GM18498 (cell line): Measurements from ENCODE around the gene EBP.
"Not testable (repeated sequence)": the region's sequence is repeated elsewhere in the genome, so short reads cannot be mapped to it uniquely, and the experiment has no call there.

ENCODE experiments used
- ATAC-seq: cut with Tn5 transposase; IDR thresholded peaks from one replicate; pipeline ENCODE4 v1.9.1; 2021; ENCODE audit warnings: mild to moderate bottlenecking, moderate library complexity; ENCODE audit not compliant: unreplicated experiment

EBP gene

DNA sequence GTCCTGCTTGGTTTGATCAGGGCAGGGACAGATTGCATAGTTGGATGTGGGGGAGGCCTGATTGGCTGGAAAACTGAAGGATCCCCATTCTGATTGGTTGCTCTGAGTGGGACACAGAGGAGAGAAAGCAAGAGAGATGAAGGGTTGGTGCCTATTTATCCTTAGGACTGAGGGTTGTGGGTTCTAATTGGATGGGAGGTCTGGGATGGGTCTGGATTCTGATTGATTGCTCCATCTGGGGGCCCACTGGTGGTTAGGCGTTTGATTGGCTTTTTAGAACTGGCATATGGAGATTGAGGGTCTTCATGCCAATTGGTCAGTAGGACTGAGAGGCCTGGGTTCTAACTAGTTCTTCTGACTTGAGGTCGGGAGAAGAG is 644 bp upstream of the EBP start:
- no peak for ATAC-seq

DNA sequence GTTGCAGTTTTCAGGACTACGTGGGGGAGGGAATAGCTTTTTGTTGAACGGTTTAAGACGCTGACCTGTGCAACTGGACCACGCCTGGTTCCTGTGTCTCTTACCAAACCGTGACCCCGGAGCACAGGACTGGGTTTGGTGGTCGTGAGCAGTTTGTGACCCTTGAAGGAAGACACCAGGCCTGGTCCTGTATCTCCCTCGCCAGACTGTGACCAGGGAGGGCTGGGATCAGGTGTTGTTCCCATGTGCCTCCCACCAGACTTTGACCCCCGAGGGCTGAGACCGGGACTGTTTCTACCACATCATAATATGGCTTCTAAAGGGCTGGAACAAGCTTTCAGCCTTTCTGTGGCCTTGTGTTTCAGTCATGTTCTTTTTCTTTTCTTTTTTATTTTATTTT is 683 bp downstream of the EBP start:
- no peak for ATAC-seq

DNA sequence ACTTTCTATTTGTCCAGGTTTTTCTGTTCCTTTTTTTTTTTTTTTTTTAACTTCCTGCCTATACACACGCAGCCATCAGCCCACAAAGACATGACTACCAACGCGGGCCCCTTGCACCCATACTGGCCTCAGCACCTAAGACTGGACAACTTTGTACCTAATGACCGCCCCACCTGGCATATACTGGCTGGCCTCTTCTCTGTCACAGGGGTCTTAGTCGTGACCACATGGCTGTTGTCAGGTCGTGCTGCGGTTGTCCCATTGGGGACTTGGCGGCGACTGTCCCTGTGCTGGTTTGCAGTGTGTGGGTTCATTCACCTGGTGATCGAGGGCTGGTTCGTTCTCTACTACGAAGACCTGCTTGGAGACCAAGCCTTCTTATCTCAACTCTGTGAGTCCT is 2.1 kb downstream of the EBP start:
- no peak for ATAC-seq

DNA sequence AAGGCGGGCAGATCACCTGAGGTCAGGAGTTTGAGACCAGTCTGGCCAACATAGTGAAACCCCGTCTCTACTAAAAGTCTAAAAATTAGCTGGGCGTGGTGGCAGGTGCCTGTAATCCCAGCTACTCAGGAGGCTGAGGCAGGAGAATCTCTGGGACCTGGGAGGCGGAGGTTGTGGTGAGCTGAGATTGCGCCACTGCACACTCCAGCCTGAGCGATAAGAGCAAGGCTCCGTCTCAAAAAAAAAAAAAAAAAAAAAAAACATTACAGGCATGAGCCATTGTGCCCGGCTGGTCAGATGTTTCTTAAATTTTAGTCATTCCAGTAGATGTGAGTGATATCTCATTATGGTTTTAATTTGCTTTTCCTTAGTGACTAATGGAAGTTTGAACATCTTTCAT is 4.2 kb downstream of the EBP start:
- ATAC-seq: not testable (repeated sequence)

DNA sequence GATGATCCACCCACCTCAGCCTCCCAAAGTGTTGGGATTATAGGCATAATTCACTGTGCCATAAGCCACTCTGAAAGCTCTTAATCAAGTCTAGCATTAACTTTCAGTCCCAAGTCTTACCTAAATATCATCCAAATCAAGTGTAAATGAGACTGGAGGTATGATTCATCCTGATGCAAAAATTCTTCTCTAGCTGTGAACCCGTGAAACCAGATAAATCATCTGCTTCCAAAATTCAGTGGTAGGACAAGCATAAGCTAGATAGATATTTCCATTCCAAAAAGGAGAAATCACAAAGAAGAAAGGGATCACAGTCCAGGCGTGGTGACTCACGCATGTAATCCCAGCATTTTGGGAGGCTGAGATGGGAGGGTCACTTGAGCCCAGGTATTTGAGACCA is 9.1 kb downstream of the EBP start:
- ATAC-seq: no peak

DNA sequence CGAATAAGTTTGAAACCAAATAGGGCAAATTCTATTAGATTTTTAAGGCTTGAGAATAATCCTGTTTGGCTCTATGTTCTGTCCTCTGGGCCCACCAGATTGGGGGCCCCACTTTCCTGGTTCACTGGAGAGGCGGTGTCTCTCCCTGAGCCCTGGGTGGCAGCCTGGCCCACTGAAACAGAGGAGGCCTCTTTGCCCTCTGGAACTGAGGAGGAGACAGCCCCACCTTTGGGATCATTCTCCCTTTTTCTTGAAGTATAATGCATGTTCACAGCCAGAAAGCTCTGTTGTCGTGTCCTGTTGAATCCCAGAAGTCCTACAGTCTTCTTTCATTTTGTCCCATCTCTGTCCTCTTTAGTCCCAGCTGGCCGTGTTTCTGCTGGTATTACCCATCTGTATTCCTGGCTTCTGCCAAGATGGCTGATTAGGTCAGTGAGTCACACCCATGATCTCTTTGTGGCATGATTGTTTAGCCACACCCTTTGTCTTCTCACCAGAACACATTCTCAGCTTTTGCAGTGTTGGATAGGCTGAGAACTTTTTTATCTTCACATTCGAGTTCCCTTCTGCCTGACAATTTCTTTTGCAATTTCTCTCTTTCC is 9.9 kb downstream of the EBP start:
- ATAC-seq: no peak

DNA sequence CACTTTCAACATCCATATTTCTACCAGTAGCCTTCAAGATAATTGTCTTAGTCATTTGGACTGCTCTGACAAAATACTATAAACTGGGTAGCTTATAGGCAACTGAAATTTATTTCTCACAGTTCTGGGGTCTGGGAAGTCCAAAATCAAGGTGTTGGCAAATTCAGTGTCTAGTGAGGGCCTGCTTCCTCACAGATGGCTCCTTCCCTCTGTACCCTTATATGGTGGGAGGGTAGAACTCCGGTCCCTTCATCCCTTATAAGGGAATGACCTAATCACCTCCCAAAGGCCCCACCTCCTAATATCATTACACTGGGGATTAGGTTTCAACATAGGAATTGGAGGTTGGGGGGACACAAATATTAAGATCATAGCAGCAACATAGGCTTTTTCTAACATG is 10.6 kb downstream of the EBP start:
- no peak for ATAC-seq

DNA sequence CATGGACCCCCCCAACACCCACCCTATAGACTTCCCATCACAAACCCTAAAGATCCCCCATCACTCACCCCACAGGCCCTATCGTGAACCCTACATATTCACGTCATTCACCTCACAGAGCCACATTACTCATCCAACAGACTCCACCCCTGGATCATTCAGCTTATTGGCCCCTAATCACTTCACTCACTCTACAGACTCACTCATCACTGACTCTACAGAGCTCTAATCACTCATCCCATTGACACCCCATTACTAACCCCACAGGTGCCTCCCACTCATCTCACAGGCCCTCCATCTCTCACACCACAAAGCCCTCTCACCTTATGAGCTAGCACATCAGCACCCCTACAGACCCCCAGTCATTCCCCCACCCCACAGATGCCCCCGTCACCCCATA is 11.6 kb downstream of the EBP start:
- ATAC-seq: no peak

DNA sequence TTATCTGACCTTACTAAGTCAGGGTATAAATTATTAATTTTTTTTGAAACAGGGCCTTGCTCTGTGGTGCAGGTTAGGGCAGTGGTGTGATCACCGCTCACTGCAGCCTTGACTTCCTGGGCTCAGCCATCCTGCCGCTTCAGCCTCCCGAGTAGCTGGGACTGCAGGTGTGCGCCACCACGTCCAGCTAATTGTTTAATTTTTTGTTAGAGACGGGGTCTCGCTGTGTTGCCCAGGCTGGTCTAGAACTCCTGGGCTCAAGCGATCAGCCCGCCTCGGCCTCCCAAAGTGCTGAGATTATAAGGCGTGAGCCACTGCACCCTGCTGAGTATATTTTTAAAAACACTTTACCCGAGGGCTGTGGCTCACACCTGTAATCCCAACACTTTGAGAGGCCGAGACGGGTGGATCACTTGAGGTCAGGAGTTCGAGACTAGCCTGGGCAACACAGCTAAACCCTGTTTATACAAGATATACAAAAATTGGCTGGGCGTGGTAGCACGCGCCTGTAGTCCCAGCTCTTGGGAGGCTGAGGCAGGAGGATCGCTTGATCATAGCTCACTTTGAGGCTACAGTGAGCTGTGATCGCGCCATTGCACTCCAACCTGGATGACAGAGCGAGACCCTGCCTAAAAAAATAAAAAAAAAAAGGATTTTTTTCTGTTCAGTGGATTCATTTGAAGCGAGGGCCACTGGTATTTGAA is 17.2 kb downstream of the EBP start:
- no peak for ATAC-seq

DNA sequence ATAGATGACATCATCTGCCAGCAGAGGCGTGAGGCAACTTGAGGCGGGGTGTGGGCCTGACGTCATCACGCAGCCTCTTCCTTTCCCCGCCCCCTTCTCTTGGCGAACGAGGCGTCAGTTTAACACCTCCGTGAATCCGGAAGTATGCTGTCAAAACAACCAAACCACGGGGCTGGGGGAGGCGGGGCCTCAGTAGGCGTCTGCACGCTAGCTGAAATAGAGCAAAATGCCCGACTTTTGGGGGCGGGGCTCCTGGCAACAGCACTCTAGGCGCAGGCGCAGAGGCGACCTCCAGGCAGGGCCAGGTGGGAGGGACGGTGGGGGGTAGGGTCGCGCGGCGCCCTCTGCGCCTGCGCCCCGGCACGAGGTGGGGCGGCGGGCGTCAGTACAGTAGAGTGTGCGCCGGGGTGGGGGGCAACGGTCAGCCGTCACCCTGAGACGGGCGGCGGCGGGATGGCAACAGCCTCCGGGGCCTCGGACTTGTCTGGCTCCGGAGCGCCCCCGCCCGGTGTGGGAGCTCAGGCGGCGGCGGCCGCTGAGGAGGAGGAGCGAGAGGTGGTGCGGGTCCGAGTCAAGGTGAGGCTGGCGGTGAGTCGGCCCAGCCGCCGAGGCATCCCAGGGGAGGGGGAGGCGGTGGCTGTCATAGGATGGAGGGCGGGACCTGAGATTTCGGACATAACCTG is 17.9 kb downstream of the EBP start, which contains the start of gene TBC1D25:
Gene TBC1D25 (plus strand): TSS at position 370 of the 683 bp plus-strand sequence. CDS start 84 bp downstream, at position 454.
- peak; percentile 87 for ATAC-seq

DNA sequence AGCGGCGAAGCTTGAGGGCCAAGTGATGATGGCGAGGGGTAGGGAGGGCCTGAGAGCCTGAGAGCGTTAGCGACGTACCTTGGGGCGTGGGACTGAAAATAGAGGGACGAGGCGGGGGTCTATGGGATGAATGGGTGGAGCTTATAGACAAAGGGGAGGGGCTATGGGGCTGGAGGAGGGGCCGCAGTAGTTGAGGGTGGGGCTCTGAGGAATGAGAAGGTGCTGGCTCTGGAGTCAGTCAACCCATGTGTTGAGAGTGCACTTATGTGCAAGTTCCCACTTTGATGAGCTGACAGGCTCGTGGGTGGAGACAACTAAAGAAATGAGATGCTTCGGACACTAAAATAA is 18.4 kb downstream of the EBP start:
- peak; percentile 33 for ATAC-seq

DNA sequence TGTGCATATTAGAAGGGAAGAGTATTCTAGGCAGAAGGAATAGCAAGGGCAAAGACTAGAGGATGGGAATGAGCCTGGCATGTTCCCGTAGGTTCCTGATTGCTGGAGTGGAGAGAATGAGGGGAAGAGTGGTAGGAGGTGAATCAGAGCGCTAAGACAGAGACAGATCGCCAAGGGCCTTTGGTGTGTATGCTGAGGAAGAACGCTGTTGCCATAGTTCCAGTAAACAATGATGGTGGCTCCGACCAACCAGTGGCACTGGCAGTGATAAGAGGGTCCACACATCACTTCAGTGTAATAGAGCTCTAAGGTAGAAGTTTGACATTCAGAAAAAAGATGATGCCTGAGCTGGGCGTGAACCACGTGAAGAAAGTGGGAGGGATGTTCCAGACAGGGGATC is 18.9 kb downstream of the EBP start:
- no peak for ATAC-seq

DNA sequence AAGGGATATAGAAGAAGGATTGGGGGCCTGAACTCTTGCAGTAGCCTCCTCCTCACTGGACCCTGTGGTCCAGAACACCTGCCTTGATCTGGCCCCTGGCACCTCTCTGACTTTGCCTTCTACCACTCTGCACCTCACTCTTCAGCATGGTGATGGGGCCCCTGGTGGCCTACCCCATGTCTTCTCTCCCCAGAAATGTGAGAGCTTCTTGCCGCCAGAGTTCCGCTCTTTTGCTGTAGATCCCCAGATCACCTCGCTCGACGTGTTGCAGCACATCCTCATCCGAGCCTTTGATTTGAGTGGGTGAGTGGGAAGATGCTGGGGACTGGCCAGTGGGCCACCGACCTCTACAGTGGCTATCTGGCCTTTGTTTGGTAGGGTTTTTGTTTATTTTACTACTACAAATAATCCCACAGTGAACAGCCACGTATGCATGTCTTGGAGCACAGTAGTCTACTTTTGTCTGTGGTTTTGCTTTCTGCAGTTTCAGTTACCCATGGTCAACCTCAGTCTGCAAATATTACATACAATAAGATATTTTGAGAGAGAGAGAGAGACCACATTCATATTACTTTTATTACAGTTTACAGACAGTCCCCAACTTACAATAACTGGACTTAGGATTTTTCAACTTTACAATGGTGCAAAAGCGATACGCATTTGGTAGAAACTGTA is 19.7 kb downstream of the EBP start:
- peak; percentile 25 for ATAC-seq

DNA sequence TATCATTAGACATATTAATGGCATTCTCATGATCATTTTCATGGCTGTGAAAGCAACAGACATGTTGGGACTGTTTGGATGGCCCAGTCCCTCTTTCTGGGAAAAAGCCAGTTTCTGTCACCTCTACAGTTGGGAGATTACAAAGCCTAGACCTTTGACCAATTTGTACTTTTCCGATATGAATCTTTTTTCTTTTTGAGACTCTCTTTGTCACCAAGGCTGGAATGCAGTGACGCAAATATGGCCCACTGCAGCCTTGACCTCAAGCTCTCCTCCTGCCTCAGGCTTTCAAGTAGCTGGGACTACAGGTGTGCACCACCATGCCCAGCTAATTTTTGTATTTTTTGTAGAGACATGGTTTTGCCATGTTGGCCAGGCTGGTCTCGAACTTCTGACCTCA is 27.3 kb downstream of the EBP start:
- no peak for ATAC-seq

DNA sequence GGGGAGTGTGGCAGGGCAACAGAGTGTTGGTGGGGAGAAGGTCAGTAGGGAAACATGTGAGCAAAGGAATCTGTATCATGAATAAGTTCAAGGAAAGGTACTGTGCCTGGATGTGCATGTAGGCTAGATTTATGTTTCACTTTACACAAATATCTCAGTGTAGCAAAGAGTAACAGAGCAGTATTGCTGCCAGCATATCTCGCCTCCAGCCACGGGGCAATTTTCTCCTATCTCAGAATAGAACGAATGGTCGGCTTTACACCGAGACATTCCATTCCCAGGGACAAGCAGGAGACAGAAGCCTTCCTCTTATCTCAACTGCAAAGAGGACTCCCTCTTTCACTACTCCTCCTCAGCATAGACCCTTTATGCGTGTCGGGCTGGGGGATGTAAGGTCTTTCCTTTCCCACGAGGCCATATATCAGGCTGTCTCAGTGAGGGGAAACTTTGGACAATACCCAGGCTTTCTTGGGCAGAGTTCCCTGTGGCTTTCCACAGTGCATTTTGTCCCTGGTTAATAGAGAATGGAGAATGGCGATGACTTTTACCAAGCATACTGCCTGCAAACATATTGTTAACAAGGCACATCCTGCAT is 34.2 kb downstream of the EBP start:
- ATAC-seq: not testable (repeated sequence)

DNA sequence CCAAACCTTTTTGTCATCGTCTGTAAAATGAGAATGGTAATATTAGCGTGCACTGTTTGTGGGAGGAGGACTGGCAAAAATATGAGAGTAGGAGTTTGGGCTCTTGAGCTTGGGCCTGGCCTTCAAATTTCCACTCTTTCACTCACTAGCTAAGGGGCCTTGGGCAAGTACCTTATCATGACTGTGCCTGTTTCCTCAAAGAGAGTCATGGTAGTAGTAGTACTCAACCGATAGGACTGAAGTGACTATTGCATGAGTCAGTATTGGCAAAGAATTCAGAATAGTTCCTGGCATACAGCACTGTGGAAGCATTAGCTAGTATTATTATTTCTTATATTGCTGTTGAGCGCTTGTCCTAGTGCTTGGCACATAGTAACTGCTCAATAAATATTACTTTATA is 36.7 kb downstream of the EBP start:
- no peak for ATAC-seq

DNA sequence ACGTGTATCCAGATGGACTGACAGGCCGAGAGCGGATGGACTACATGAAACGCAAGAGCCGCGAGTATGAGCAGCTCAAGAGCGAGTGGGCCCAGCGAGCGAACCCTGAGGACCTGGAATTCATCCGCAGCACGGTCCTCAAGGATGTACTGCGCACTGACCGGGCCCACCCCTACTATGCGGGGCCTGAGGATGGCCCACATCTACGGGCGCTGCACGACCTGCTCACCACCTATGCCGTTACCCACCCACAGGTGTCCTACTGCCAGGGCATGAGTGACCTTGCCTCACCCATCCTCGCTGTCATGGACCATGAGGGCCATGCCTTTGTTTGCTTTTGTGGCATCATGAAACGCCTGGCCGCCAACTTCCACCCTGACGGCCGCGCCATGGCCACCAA is 38.0 kb downstream of the EBP start:
- ATAC-seq: no peak

DNA sequence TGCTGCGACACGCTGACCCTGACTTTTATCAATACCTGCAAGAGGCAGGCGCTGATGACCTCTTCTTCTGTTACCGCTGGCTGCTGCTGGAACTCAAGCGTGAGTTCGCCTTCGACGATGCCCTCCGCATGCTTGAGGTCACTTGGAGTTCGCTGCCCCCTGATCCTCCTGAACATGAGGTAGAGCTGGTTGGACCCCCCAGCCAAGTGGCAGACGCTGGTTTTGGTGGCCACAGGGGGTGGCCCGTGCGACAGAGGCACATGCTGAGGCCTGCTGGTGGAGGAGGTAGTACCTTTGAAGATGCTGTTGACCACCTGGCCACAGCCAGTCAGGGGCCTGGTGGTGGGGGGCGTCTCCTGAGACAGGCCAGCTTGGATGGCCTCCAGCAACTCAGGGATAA is 38.4 kb downstream of the EBP start:
- ATAC-seq: no peak

DNA sequence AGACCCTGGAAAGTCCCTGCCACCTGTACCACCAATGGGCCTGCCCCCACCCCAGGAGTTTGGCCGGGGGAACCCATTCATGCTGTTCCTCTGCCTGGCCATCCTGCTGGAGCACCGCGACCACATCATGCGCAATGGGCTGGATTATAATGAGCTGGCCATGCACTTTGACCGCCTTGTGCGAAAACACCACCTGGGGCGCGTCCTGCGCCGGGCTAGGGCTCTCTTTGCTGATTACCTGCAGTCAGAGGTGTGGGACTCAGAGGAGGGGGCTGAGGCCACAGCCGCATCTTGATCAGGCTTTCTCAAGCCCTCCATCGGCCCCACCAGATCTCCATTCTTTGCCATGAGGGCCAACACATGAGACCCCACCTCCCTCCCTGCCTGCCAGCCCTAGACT is 39.1 kb downstream of the EBP start:
- no peak for ATAC-seq

DNA sequence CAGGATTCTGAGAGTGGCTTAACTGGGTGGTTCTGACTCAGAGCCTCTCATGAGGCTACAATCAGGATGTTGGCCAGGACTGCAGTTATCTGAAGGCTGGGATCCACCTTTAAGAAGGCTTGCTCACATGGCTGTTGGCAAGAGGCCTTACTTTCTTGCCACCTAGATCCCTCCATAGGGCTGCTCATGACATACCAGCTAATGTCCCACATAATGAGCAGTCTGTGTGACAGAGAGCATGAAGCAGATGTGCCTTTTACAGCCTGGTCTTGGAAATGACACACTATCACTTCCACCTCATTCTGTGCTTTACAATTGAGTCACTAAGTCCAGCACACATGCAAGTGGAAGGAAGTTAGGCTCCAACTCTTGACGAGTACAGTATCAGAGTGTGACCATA is 48.4 kb downstream of the EBP start:
- ATAC-seq: no peak

DNA sequence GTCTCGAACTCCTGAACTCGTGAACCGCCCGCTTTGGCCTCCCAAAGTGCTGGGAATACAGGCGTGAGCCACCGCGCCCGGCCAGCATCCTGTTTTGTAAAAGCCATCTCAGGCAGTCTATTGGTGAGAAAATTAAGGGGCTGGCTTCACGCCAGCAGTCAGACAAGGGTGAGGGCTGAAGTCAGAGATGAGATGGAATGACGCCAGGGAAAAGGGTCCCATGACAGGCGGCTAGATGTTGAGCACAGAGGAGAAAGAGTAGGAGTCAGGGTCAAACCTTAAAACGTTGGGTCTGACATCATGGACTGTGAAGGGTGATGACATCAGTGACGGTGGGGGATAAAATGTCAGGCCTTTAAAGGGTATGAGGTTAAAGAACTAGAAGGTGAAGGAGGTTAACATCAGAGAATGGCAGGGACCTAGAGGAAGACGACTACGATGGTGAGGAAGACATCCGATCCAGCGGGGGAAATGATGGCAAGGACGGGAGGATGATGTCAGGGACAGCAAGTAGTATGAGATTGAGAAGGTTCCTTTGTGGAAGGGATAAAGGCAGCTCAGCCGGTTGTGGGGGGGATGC is 52.2 kb downstream of the EBP start:
- ATAC-seq: peak; percentile 21
